Uterus (tissue), 2 donors: ENCODE results near the gene C22orf23.

ENCODE experiments used
- CTCF ChIP-seq, 4 experiments: fragments of 200-600 bp in 2 of 4; fragments of 450-650 bp in 2 of 4; sonication (generic) in 2 of 4; IDR thresholded peaks; one replicate each; pipeline ENCODE4 v1.5.1; 2016 to 2019; ENCODE audit warnings: antibody characterized with exemption in 4 of 4, mild to moderate bottlenecking in 2 of 4, moderate library complexity in 1 of 4
- POLR2A ChIP-seq, 2 donors: fragments of 450-650 bp; IDR thresholded peaks; one replicate each; pipeline ENCODE4 v1.6.1; 2016; ENCODE audit warnings: antibody characterized with exemption in 2 of 2, mild to moderate bottlenecking in 1 of 2, moderate library complexity in 1 of 2

GRCh38 chr22:37953062-37953436, 352 bp downstream of the C22orf23 start:
- TF ChIP-seq CTCF (IDR thresholded peaks at IDR 0.05) (no peak), POLR2A (IDR thresholded peaks at IDR 0.05) (no peak)
